Tibial nerve (tissue), 3 donors: Measurements from ENCODE around the gene UBE2O.

Experiments
- CTCF ChIP-seq, 5 experiments: fragments of 200-600 bp in 3 of 5; fragments of 450-650 bp in 2 of 5; sonication (generic) in 3 of 5; IDR thresholded peaks; one replicate each; pipeline ENCODE4 v1.5.1; 2016 to 2019; ENCODE audit warnings: antibody characterized with exemption in 5 of 5, mild to moderate bottlenecking in 3 of 5, moderate library complexity in 2 of 5
- POLR2A ChIP-seq, 2 donors: fragments of 450-650 bp; IDR thresholded peaks; one replicate each; pipeline ENCODE4 v1.6.1; 2017; ENCODE audit warnings: antibody characterized with exemption in 2 of 2, mild to moderate bottlenecking in 2 of 2, moderate library complexity in 2 of 2

GRCh38 chr17:76422406-76422805 lies 30.5 kb downstream of the UBE2O start:
- TF ChIP-seq CTCF (IDR thresholded peaks at IDR 0.05) (no peak), POLR2A (IDR thresholded peaks at IDR 0.05) (no peak)
